Mucosa of rectum (tissue), 2 donors: ENCODE data around the gene WNT1.

Source experiments
- H3K27ac ChIP-seq, 2 donors: one replicate each; pipeline ENCODE4 v1.7.0; 2013; ENCODE audit warnings: inconsistent platforms in 2 of 2, low read depth in 2 of 2, low read length in 2 of 2
- H3K27me3 ChIP-seq, 2 donors: one replicate each; pipeline ENCODE4 v1.7.0; 2013; ENCODE audit warnings: low read length in 2 of 2; ENCODE audit not compliant: control insufficient read depth in 2 of 2, insufficient read depth in 2 of 2
- H3K36me3 ChIP-seq, 2 donors: one replicate each; pipeline ENCODE4 v1.7.0; 2013; ENCODE audit warnings: low read length in 2 of 2; ENCODE audit not compliant: control insufficient read depth in 2 of 2, insufficient read depth in 2 of 2
- H3K4me1 ChIP-seq, 2 donors: one replicate each; pipeline ENCODE4 v1.7.0; 2013; ENCODE audit warnings: low read length in 2 of 2, mild to moderate bottlenecking in 1 of 2; ENCODE audit not compliant: control insufficient read depth in 2 of 2, insufficient read depth in 2 of 2
- H3K4me3 ChIP-seq, 2 donors: one replicate each; pipeline ENCODE4 v1.7.0; 2013; ENCODE audit warnings: low read length in 2 of 2
- H3K9ac ChIP-seq, 2 donors: one replicate each; pipeline ENCODE4 v1.7.0; 2013; ENCODE audit warnings: low read length in 2 of 2, low read depth in 1 of 2, mild to moderate bottlenecking in 1 of 2
- H3K9me3 ChIP-seq, 2 donors: one replicate each; pipeline ENCODE4 v1.7.0; 2013; ENCODE audit warnings: low read length in 2 of 2; ENCODE audit not compliant: control insufficient read depth in 2 of 2
- donor health status: healthy.
- donor health status: Normal muscosa, but diverticular disease.

WNT1 gene

GRCh38 chr12:48978291-48978740, at the start of gene WNT1:
TSS of gene WNT1 (plus strand) at chr12:48978322. CDS start at chr12:48978651, 329 bp downstream.
- H3K27ac ChIP-seq: no peak within 1 kb of the TSS
- H3K4me3 ChIP-seq: peak within 1 kb of the TSS; percentile 50 to 58
- H3K9me3 ChIP-seq: peaks cover 0 to 2% of the 10 kb centered on the region in 2 donors
- H3K4me1 ChIP-seq: peaks cover 33 to 36% of the 10 kb centered on the region in 2 donors
- peaks cover 67 to 75% of the 10 kb centered on the region in 2 donors for H3K27me3 ChIP-seq
- H3K36me3 ChIP-seq: no peaks in the 10 kb centered on the region
- peak within 1 kb of the TSS in 1 of 2 donors; percentile 15 for H3K9ac ChIP-seq

GRCh38 chr12:48929551-48929950, 48.6 kb upstream of the WNT1 start:
- H3K4me1 ChIP-seq: peaks cover 3 to 4% of the 10 kb centered on the region in 2 donors
- no peak overlapping the region for H3K9ac ChIP-seq
- no peak overlapping the region for H3K4me3 ChIP-seq
- H3K27me3 ChIP-seq: no peaks in the 10 kb centered on the region
- no peak overlapping the region for H3K27ac ChIP-seq
- H3K9me3 ChIP-seq: no peaks in the 10 kb centered on the region
- peaks cover 23 to 27% of the 10 kb centered on the region in 2 donors for H3K36me3 ChIP-seq

DNA sequence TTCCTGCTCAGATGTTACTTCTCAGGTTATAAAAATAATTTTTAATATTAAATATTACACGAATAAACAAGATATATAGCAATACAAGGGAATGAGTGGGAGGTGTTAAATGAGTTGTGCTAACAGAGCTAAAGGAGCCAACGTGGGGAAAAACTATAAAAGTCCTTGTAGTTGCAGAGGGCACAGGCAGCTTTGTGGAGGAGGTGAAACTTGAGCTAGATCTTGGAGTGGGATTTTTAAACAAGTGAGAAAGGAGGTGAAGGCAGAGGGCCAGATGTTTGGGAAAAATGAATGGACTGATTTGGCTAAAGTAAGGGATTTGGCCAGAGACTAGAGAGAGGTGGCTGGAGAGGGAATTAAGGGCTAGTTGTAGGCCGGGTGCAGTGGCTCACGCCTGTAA, 47.6 kb upstream of the WNT1 start:
- no peak overlapping the region for H3K4me3 ChIP-seq
- H3K27ac ChIP-seq: no peak overlapping the region
- peaks cover 3% of the 10 kb centered on the region in 2 donors for H3K4me1 ChIP-seq
- no peaks in the 10 kb centered on the region for H3K9me3 ChIP-seq
- H3K27me3 ChIP-seq: no peaks in the 10 kb centered on the region
- peaks cover 27 to 32% of the 10 kb centered on the region in 2 donors for H3K36me3 ChIP-seq
- no peak overlapping the region for H3K9ac ChIP-seq

DNA sequence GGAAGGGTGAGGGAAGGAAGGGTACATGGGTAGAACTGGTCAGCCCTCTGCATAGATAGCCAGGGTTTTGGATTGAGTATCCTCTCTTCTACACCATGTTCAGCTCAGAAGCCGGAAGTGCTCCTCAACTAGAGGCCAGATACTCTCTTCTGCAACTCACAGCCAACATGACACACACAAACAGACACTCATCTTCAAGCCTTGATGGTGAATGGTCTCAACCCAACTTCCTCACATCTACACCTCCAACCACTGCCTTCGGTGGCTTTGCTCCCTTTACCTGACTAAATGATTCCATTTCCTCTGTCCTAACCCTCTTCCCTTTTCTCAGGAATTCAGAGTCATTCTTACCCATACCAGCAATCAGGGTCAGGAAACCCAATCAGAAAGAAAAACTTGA, 45.2 kb upstream of the WNT1 start:
- H3K36me3 ChIP-seq: peaks cover 42 to 51% of the 10 kb centered on the region in 2 donors
- no peaks in the 10 kb centered on the region for H3K9me3 ChIP-seq
- H3K4me1 ChIP-seq: no peaks in the 10 kb centered on the region
- no peak overlapping the region for H3K9ac ChIP-seq
- H3K4me3 ChIP-seq: no peak overlapping the region
- H3K27ac ChIP-seq: no peak overlapping the region
- H3K27me3 ChIP-seq: no peaks in the 10 kb centered on the region

DNA sequence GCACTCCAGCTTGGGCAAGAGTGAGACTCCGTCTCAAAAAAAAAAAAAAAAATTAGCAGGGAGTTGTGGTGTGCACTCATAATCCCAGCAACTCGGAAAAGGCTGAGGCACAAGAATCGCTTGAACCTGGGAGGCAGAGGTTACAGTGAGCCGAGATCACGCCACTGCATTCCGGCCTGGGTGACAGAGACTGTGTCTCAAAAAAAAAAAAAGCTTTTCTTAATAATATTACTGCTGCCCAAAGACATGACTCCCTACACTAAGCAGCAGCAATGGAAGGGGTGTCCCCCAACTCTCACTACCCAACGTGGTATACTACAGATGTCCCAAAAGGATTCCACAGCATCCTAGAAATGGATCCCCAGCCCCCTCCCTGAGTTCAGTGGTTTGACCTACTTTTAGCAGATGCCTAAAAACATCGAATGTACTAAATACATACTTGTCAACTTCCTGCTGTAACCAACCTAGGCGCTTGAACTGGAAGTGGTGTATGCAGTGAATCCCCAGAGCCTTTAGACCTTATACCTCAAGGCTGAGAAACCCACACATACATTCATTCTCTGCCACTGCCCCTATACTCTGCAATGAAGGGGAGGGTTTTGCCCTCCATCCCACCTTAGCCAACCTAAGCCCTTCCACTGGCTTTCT, 44.3 kb upstream of the WNT1 start:
- H3K27ac ChIP-seq: peak overlapping the region; percentile 17 to 18
- no peak overlapping the region for H3K4me3 ChIP-seq
- no peak overlapping the region for H3K9ac ChIP-seq
- no peaks in the 10 kb centered on the region for H3K27me3 ChIP-seq
- H3K36me3 ChIP-seq: peaks cover 49 to 56% of the 10 kb centered on the region in 2 donors
- H3K9me3 ChIP-seq: no peaks in the 10 kb centered on the region
- H3K4me1 ChIP-seq: no peaks in the 10 kb centered on the region

DNA sequence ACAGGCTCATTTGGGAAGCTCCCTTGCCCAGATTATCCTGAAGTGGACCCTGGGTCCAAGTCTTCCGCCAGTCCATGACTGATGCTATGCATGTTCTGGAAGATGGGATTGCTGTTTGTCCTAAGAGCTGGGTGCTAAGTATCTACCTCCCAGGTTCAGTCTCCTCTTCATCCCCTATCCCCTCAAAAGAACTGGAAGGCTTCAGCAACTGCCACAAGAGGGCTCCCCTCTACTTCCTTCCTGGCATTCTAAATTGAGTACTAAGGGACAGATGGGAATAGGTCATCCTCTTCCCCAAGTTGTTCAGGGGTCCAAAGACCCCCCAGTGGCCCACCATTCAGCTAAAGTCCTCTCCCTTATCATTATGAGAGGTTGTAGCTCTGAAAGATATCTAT, 43.8 kb upstream of the WNT1 start:
- Histone ChIP-seq H3K36me3 (peaks cover 54 to 58% of the 10 kb centered on the region in 2 donors), H3K9me3 (no peaks in the 10 kb centered on the region), H3K9ac (no peak overlapping the region), H3K4me3 (no peak overlapping the region), H3K27me3 (no peaks in the 10 kb centered on the region), H3K4me1 (no peaks in the 10 kb centered on the region), H3K27ac (peak overlapping the region; percentile 17 to 18)

DNA sequence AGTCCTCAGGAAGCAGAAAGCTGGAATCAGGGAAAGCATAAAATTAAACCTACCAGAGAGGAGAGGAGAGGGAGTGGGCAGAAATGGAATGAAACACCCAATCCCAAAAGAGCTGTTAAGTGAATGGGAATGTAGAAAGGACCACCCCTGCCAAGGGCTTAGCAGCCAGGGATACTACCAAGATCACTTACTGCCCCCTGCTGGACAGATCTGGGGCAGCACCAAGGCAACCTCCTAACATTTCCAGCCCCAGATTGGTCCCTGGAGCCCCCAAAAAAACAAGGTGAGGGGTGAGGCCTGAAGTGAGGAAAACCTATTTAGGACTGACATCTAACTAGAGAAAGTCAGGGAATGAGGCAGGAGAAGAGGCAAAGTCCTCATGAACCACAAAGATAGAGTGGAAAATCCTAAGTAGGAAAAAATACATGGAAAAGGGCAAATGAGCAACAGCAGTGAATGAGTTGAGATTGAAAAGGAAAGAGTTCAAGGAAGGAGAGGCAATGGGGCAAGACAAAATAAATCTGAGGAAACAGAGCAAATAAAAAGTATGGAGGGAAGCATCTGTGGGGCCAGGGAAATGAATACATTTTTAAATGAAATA, 41.6 kb upstream of the WNT1 start:
- no peaks in the 10 kb centered on the region for H3K27me3 ChIP-seq
- no peak overlapping the region for H3K4me3 ChIP-seq
- peaks cover 62 to 65% of the 10 kb centered on the region in 2 donors for H3K36me3 ChIP-seq
- H3K9me3 ChIP-seq: no peaks in the 10 kb centered on the region
- no peaks in the 10 kb centered on the region for H3K4me1 ChIP-seq
- no peak overlapping the region for H3K27ac ChIP-seq
- no peak overlapping the region for H3K9ac ChIP-seq

DNA sequence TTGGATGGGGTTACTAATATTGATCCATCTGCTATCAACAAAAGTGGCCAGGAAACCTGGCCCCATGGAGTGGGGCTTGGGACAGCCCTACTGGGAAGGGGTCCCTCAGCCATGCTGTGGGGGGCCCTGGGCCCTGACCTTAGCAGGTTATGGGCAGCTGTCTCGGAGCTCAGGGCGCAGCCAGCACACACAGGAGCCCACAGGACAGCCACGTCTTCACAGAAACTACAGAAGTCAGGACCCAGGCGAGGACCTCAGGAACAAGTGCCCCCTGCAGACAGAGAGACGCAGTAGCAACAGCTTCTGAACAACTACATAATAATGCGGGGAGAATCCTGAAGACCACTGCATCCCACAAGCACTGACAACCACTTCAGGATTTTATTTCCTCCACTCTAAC, 41.0 kb upstream of the WNT1 start:
- Histone ChIP-seq H3K27ac (no peak overlapping the region), H3K9me3 (no peaks in the 10 kb centered on the region), H3K4me1 (no peaks in the 10 kb centered on the region), H3K36me3 (peaks cover 61 to 68% of the 10 kb centered on the region in 2 donors), H3K27me3 (no peaks in the 10 kb centered on the region), H3K9ac (no peak overlapping the region), H3K4me3 (no peak overlapping the region)

- Histone ChIP-seq H3K36me3 (peaks cover 51 to 63% of the 10 kb centered on the region in 2 donors), H3K27ac (no peak overlapping the region), H3K9ac (no peak overlapping the region), H3K4me1 (no peaks in the 10 kb centered on the region), H3K27me3 (no peaks in the 10 kb centered on the region), H3K9me3 (no peaks in the 10 kb centered on the region), H3K4me3 (no peak overlapping the region)
Measured at GRCh38 chr12:48938805-48939204, 39.3 kb upstream of the WNT1 start.

- Histone ChIP-seq H3K9ac (no peak overlapping the region), H3K27me3 (no peaks in the 10 kb centered on the region), H3K4me1 (no peaks in the 10 kb centered on the region), H3K4me3 (no peak overlapping the region), H3K27ac (no peak overlapping the region), H3K36me3 (peaks cover 49 to 58% of the 10 kb centered on the region in 2 donors), H3K9me3 (no peaks in the 10 kb centered on the region)
Measured at GRCh38 chr12:48940181-48940580, 37.9 kb upstream of the WNT1 start.
